ENCODE data around the gene NACC1.
"Not testable (repeated sequence)": the region's sequence is repeated elsewhere in the genome, so short reads cannot be mapped to it uniquely, and the experiment has no call there.

The NACC1 gene

DNA sequence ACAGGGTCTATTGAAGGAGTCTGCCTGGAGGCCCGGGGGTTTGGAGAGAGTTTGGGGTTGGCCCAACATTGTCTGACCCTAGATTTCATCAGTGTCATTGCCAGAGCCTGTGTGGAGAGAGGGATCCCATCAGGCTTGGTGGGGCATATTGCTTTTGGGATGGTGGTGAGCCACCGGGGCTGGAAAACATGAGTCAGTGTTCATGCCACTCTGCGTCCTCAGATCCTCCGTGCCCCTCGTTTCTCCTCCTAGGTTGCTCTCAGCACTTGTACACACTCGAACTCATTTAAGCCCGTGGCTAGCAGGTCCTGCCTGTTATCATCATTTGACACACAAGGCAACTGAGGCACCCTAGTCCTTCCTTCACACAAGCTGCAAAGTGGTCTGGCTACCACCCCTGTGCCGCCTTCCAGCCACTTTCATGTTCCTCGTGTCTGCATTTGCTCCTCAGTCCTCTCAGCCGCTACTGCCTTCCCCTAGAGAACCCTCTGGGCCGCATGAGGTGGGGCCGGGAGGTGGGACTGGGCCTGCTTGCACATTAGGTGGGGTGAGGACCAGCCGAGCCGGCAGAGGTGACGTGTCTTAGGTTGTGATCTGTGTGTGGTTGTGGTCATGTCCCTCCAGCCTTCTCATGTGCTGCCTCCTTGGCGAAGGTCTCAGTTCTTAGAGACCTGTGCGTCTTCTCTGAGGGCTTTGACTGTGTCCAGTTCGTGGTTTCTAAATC lies 3.6 kb downstream of the NACC1 start:
- DNase-seq: no peak

DNA sequence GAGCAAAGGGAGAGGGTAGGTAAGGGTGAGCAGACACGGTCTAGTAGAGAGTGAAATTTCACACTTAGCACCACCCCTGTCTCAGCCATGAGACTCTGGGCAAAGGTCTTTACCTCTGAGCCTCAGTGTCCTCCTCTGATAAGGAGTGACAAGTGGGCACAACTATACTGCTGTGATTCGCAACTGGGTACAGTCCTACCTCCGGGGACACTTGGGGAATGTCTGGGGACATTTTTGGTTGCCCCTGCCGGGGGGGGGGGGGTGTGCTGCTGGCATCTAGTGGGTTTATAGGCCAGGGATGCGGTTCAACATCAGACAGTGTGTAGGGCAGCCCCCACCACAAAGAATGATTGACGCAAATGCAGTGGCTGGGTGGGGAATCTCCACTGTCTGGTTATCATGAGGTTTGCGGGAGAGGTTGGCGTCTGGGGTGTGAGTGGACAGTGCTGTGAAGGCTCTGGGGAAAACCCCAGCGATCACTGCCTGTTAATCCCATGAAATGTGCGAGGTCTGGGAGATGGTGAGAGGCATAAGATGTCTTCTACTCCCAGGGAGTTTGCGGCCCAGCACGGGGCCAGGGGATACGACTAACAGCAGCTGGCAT lies 4.3 kb downstream of the NACC1 start:
- no peak for DNase-seq

DNA sequence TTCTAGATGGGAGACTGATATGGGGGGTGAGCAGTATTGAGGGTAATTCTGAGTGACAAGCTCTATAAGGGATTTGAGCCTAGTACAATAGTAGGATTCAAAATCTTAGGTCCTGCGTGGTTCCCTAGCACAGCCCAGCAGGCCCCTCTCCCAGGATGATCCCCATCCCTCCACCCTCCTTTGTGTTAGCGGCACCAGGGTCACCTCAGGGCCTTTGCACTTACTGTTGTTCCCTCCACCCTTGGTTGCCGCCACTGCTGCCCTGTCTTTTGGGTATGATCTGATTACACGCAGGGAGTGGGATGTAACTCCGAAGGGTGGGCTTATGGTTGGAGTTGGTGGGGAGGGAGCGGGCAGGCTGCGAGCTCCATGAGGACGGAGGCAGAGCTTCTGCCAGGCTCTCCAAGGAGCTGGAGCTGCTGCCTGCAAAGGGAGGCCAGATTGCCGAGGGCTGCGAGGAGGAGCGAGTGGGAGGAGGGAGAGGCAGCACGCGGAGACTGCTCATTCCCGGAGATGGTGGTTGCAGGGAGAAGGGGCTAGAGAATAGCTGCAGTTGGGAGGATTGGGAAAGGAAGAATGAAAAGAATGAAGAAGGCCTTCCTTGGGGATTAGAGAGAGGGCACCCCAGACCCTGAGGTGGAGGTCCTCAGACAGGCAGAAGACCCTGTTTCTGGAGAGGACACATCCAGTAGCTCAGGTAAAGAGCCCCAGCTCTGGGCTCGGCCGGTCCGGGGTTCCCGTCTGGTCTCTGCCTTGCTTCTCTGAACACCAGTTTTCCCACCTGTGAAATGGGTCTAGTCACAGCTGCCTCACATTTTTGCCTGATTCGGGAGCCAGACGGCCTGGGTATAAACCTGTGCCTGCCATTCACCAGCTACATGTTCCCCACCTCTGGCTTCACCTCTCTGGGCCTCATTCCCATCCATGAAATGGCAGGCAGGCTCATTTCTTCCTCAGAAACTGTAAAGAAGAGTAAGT lies 5.2 kb downstream of the NACC1 start:
- DNase-seq: no peak

DNA sequence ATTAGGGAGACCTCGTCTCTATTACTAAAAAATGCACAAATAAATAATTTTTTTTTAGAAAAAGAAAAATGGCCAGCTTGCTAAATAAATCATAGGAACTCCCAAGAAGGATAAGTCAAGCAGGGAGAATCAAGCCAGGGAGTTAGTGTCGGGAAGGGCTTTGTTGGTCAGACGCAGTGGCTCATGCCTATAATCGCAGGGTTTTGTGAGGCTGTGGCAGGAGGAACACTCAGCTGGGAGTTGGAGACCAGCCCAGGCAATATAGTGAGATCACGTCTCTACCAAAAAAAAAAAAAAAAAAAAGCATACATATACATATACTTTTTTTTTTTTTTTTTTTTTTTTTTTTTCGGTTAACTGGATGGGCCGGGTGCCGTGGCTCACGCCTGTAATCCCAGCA lies 9.0 kb downstream of the NACC1 start:
- DNase-seq: no peak

DNA sequence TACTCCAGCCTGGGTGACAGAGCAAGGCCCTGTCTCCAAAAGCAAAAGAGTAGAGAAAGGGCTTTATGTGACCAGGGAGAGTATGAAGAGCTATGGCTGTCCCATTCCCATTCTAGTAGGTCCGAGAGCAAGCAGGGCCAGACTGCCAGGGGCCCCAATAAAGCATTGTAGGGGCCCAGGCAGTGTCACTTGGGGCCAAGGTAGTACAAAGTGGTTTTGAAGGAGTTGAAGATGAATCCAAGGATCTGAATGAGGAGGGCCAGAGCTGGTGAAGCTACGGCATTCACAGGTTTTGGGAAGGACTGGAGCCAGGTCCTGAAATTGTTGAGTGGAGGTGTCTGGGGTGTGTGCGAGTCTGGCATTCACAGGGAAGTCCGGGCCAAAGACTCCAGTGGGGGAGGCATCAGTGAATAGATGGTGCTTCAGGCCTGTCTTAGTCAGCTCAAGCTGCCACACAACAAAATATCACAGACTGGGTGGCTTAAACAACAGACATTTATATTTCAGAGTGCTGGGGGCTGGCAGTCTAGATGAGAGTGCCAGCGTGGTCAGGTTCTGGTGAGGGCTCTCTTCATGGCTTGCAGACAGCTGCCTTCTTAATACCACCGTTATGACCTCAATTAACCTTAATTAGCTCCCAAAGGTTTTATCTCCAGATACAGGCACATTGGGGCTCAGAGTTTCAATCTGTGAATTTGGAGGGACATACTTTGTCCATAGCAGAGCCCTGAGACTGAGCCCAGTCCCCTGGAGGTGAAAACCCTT lies 9.9 kb downstream of the NACC1 start:
- DNase-seq: no peak

DNA sequence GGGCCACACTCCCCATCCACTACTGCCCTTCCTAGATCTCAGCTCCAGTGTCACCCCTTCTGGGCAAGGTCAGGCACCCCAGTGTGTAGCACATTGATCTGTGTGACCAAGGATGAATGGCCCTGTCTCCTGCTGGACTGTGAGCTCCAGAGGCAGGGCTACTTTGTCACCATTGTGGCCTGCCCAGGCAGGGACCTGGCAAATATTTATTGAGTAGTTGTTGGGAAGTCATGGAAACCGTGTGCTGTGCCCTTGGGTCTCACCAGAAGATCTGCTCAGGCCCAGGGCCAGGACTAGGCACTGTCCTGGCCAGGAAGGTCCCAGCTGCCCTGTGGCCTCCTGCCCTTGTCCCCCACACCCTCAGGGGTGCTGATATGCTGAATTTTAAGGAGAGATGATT lies 10.5 kb downstream of the NACC1 start:
- DNase-seq: no peak

DNA sequence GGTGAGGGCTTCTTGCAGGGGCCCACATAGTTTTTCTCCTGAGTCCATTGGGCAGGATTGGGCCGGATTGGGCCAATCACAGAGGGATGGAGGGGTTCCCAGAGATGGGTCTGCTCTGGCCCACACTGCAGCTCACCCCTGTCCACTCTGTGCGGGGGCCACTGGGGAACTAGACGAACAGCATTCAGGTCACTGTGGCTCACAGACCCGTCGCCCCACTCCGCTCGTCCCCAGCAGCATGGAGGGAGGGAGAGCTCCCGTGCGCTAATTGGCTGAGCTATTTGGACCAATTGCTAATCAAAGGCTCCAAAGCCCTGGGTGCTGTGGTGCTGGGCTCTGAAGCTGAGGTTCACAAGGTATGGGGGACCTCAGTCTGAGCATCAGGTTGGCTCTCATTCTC lies 11.3 kb downstream of the NACC1 start:
- DNase-seq: no peak

DNA sequence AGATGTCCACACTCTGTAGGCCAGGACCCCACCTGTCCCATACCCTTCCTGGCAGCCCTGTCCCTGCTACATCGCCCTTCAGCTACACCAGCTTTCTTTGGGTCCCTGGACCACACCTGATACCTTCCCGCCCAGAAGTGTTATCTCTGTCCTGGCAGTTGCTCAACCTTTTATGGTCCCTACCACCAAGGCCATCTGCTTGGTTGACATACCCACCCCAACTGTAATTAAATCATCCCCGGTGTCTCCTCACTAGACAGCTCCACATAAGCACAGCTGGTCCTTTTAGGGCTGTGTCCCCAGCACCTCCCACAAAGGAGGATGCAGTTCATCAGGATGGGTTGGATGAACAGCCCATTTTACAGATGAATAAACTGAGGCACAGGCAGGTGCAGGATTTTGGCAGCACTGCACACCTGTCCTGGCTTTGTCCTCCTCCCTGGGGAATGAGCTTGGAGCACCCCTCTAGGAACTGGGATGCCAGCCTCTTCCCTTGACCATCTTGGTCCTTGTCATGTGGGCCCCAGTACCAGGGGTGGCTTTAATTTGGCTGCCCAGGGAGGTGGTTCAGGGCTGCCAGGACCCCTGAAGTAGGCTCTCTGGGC lies 12.9 kb downstream of the NACC1 start:
- no peak for DNase-seq

DNA sequence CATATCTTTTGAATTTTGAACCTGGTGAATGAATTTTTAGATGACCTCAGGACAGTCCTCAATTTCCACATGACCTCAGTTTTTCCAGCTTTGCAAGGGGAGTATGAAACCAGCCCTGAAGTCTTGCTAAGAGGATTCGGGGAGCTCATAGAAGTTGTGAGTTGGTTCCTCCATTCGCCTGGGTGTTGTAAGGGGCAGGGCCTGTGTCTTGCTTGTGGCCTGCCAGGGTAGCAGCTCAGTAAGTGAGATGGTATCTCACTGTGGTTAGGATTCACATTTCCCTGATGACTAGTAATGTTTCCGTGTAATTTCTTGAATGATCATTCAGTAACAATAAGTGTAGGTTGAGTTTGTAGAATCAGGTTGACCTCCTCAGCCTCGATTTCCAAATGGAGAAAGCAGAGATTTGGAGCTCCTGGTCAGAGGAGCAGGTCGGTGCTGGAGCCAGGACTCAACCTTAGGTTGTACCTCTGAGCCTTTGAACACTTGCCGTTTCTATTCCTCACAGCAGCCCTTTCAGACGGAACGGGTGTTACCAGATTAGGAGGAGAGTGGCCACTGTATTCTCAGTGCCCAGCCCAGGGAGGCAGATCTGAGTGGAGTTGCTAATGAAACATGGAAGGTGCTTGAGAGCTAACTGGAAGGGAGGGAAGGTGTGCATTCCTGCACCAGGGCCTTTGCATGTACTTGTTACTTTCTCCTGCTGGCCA lies 14.6 kb downstream of the NACC1 start:
- DNase-seq: no peak

DNA sequence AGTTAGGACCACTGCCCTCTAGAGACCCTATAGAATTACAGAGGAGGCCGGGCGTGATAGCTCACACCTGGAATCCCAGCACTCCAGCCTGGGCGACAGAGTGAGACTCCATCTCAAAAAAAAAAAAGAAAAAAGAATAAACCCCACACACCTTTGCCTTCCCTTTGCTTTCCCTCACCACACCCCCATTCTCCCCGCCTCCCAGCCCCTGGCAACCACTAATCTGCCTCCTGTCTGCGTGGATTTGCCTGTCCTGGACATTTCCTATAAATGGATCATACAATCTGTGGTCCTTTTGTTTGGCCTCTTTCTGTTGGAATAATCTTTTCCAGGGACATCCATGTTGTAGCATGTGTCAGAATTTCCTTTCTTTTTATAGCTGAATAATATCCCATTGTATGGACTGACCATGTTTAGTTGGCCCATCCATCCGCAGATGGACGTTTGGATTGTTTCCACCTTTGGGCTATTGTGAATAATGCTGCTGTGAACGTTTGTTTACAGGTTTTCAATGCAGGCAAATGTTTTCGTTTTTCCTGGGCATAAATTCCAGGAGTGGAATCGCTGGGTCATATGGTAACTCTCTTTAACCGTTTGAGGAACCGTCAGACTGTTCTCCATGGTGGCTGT lies 15.3 kb downstream of the NACC1 start:
- no peak for DNase-seq

DNA sequence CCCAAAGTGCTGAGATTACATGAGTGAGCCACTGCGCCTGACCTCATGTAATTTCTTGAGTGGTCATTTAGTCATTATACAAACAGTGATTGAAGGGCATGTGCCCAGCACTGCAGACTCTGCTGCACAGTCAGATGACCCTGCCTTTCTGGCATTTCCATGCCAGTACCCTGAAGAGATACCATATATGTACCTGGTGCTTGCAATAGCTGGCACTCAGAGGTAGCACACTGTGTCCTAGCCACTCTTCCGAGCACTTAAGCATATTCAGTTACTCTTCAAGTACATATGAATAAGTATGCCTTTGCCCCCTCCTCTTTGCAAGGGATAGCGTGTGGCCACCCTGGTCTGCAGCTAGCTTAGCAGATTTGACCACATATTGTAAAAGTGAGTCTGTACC lies 16.6 kb downstream of the NACC1 start:
- DNase-seq: no peak

DNA sequence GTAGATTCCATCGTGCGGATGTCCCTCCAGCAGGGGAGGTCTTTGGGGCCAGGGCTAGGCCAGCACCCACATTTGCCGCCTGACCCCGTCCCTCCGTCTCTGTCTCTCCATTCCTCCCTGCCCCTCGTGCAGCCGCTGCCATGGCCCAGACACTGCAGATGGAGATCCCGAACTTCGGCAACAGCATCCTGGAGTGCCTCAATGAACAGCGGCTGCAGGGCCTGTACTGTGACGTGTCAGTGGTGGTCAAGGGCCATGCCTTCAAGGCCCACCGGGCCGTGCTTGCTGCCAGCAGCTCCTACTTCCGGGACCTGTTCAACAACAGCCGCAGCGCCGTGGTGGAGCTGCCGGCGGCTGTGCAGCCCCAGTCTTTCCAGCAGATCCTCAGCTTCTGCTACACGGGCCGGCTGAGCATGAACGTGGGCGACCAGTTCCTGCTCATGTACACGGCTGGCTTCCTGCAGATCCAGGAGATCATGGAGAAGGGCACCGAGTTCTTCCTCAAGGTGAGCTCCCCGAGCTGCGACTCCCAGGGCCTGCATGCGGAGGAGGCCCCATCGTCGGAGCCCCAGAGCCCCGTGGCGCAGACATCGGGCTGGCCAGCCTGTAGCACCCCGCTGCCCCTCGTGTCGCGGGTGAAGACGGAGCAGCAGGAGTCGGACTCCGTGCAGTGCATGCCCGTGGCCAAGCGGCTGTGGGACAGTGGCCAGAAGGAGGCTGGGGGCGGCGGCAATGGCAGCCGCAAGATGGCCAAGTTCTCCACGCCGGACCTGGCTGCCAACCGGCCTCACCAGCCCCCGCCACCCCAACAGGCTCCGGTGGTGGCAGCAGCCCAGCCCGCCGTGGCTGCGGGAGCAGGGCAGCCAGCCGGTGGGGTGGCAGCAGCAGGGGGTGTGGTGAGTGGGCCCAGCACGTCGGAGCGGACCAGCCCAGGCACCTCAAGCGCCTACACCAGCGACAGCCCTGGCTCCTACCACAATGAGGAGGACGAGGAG lies 17.3 kb downstream of the NACC1 start:
- no peak for DNase-seq

DNA sequence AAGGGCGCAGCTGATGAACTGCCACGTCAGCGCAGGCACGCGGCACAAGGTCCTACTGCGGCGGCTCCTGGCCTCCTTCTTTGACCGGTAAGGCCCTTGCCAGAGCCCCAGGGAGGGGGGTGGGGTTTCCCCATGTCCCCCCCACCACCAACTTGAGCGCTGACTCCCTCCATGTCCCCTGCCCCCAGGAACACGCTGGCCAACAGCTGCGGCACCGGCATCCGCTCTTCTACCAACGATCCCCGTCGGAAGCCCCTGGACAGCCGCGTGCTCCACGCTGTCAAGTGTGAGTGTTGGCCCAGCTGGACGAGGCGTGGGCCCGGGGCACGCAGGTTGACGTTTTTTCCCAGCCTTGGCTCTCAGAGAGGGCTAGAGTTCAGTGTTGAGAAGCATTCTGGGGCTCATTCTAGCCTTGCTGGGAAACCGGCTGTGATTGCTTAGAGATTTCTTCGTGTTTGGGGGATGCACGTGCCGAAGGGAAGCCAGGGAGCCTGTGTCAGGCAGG lies 19.3 kb downstream of the NACC1 start:
- DNase-seq: no peak

DNA sequence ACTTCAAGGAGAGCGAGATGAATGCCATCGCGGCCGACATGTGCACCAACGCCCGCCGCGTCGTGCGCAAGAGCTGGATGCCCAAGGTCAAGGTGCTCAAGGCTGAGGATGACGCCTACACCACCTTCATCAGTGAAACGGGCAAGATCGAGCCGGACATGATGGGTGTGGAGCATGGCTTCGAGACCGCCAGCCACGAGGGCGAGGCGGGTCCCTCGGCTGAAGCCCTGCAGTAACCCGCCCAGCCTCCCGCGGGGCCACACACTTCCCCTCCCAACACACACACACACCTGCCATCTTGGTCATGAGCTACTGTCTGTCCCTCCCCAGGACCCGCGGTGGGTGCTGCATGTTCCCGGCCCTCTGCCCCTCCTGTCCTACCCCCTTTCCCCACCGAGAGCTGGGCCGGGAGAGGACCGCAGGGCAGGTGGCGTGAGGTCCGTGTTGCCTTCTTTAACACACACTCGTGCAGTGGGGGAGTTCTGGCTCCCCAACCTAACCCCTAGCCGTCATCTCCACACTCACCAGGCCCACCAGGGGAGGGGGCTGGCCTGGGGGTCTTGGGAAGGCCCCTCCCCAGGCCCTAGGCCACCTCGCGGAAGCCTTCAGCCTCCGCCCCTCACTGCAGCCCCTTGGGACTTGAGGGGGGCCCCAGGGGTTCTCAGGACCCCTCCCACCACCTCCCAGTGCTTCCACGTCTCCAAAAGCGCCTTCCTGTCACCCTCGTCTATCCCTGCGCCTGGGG lies 20.3 kb downstream of the NACC1 start:
- DNase-seq: no peak

DNA sequence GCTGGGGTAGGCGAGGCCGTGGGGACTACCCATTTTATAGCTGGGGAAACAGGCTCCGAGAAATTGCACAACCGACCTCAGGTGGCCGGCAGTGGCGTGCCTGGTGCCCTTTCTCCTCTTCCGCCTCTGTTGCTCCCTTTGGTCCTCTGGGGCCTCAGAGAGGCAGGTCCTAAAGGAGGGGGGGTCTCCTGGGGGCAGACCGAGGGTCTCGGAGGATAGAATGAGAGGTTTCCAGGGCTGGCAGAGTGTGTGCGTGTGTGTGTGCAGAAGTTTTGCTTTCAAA lies 20.8 kb downstream of the NACC1 start:
- DNase-seq: no peak

DNA sequence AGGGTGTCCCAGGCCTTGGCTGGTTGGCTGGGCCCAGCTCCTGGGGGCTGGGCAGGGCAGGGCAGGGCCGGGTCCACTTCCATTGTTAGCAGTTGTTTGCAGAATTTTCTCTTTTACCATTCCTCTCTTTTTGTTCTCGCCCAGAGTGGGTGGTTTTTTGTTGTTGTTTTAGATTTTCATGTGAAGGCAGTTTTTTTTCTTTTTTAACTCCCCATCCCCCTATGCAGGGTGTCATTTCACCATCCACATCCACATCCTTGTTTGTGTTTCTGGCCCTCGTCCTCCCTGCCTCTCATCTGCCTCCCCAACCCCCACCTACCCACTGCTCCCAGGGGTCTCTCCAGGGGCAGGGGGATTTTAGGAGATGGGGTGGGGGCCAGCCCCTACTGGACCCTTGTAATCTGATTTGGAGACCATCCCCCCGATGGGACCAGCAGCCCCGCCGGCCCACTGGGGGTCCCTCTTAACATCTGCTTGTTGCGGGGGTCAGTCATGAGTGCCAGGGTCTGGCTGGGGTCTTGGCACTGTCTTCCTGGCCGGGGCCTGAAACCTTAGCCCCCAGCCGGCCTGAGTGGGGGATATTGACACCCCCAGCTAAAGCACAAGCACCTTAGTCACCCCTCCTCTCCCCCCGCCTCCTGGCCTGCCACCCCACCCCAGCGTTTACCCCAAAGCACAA lies 21.7 kb downstream of the NACC1 start:
- no peak for DNase-seq

DNA sequence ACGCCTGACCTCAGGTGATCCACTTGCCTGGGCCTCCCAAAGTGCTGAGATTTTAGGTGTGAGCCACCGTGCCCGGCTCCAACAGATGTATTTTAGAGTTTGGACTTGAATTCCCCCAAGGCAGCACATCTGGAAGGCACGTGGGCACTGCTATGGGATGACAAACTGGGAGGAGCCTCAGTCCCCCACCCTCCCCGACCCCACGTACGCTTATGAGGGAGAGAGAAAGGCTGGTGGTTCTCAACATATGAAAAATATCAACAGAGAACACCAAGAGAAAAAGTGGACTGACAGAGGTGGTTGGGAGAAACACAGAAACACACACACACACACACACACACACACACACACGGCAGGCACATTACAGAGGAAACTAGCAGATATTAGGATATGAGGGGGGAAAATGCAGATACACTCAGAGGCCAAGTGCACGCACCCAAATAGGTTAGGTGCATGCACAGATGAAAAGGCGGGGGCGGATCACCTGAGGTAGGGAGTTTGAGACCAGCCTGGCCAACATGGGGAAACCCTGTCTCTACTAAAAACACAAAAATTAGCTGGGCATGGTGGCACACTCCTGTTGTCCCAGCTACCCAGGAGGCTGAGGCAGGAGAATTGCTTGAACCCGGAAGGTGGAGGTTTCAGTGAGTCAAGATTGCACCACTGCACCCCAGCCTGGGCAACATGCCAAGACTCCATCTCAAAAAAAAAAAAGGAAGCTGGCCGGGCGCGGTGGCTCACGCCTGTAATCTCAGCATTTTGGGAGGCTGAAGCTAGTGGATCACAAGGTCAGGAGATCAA lies 28.9 kb downstream of the NACC1 start:
- no peak for DNase-seq

DNA sequence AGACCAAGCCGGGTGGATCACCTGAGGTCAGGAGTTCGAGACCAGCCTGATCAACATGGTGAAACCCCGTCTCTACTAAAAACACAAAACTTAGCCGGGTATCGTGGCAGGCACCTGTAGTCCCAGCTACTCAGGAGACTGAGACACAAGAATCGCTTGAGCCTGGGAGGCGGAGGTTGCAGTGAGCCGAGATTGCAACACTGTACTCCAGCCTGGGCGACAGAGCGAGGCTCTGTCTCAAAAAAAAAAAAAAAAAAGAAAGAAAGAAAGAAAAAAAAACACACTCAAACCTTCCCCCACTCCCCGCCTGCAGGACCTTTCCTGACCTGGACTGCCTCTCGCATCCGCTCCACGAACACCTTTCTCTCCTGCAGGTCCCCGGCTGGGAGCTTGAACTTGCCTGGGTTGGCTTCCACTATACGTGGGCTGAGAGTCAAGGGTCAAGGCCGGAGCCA lies 31.1 kb downstream of the NACC1 start:
- DNase-seq: not testable (repeated sequence)
